OCI-M1 (cell line): ENCODE data around the gene CACNA2D1.

Experiments
- DNase-seq: peaks from one replicate; lab custom pipeline; 2025; lab: John Stamatoyannopoulos, UW

The CACNA2D1 gene

DNA sequence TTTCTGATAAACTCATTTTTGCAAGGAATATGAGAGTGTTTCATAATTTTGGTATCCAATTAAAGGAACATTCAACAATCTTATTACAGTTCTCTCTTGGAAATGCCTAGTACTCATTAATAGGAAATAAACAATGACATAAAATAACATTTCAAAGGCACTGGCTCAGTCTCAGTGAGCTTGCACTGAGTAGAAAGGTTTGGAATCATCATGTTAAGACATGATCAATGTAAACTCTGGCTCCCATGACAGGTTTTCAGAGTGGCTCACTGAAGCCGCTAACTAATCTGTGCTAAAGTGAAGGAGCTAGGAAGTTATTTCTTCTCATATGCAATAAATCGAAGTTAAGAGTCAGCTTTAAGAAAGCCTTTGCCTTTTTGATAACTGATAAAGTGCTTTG is 470.5 kb downstream of the CACNA2D1 start:
- DNase-seq = peak; percentile 20

DNA sequence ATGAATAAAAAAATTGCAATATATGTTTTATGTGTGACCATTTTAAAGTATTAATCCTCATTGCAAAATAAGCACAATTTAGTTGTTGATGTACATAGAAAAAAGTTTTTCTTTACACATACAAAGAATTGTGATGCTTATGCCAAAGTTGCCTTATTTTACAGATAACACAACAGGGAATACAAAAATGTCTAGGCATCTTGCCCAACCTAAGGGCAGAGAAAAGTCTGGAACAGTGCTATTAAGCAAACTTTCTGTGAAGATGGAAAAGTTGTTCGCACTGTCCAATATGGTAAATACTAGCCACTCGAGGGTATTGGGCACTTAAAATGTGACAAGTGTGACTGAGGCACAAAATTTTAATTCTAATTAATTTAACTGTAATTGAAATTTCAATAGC is 483.6 kb downstream of the CACNA2D1 start:
- DNase-seq = no peak

DNA sequence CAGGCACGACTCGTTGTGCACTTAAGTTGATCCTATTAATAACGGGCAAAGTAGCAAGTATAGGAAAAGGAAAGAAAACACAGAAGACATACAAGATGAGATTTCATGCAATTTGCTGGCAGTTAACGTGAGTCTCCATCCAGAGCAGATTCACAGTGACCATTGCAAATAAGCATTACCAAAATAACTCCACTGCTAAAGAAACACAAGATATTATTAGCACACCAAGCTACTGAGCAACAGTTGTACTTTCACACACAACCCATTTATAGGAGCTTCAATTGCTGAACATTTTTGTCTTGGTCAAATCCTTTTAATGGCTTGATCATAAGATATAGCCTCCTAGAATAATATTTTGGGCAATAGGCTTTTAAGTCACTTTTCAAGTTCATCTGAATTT is 486.1 kb downstream of the CACNA2D1 start:
- no peak for DNase-seq

DNA sequence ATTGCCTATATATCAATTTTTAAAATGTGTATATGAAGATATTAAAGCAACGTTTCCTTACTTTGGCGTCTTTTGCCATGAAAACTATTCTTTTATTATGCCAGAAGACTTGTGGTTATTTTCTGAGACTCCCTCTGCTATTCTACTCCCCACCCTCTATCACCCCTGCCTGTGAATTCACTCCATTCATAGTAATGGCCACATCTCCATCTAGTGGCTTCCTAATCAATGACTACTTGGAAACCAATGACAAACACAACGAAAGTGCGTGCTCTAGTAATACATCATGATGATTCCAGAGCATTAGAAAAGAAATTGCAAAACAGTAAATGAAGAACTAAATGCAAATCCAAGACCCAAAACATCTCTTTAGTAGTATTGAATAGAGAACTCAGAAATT is 487.1 kb downstream of the CACNA2D1 start:
- peak; percentile 87 for DNase-seq

GRCh38 chr7:81949306-81949705 is 494.3 kb downstream of the CACNA2D1 start:
- DNase-seq = no peak

DNA sequence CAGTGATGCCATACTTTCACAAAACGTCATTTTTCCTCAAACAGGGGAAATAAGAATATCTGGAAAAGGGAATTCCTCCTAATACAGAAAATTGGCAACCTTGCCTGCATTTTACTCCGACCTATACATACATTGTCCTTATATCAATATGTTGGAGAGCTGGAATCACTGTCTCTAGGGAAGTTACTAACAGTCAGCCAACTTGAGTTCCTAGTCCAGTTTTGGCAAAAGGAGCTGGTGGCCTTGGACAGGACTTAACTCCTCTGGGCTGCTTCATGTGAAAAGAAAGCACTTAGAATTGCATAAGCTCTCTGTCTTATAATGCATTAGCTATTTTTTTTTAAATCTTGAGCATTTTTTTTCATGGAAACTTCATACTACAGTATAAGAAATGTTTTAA is 499.5 kb downstream of the CACNA2D1 start:
- DNase-seq = no peak

- DNase-seq = no peak
These were observed 506.5 kb downstream of the CACNA2D1 start for GRCh38 chr7:81937091-81937490.

GRCh38 chr7:81934596-81935301 is 508.8 kb downstream of the CACNA2D1 start:
- no peak for DNase-seq

GRCh38 chr7:81932936-81933335 is 510.6 kb downstream of the CACNA2D1 start:
- no peak for DNase-seq

GRCh38 chr7:81929386-81929785 is 514.2 kb downstream of the CACNA2D1 start:
- DNase-seq = peak; percentile 48

GRCh38 chr7:81926154-81926553 is 517.4 kb downstream of the CACNA2D1 start:
- DNase-seq = no peak

- DNase-seq = no peak
These were observed 518.0 kb downstream of the CACNA2D1 start for GRCh38 chr7:81925530-81925929.

DNA sequence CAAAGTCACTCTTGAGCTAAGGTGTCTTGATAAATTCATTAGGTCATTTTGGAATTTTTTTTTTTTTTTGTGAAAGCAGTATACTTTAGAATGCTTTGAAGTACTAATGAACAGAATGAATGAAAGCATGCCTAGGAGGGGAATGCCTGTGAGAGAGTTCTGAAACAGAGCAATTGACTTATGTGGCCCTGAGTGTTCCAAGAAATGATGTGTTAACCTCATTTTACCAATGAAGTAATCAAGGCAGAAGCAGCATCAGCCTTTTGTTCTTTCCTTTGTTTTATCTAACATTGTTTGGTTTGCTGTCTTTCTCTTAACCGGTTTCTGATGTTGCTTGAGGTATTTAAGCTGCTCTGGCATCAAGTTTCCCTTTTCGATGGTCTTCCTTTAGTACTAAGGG is 519.1 kb downstream of the CACNA2D1 start:
- DNase-seq = no peak

GRCh38 chr7:81919494-81919893 is 524.1 kb downstream of the CACNA2D1 start:
- no peak for DNase-seq

GRCh38 chr7:81908220-81908619 is 535.4 kb downstream of the CACNA2D1 start:
- DNase-seq = peak; percentile 42

GRCh38 chr7:81903115-81903514 is 540.5 kb downstream of the CACNA2D1 start:
- no peak for DNase-seq

DNA sequence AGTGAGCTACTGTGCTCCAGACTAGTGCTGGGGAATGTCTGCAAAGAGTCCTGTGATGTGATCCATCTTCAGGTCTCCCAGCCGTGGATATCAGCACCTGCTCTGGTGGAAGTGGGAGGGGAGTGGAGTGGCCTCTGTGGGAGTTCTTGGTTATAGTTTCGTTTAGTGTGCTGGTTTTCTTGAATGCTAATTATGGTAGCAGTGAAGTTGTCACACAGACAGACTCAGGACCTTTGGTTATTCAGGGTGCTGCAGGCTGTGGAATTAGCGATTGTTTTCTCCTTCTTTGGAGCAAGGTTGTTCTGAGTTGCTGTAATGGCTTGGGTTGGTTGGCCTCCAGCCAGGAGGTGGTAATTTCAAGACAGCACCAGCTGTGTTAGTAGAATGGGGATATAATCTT is 541.0 kb downstream of the CACNA2D1 start:
- no peak for DNase-seq
